HepG2 (cell line): ENCODE measurements around the gene CENPO. TPM values are rescaled to one million over a fixed set of nuclear protein-coding genes. Genes with fewer than 3 reads are reported as not detected.

Experiments used
- ATAC-seq: fragments of 200-7000 bp; cut with Tn5 transposase; 3 replicates; pipeline ENCODE4 v1.9.1; 2020; ENCODE audit warnings: mild to moderate bottlenecking, moderate library complexity
- BruUV-seq: library from RNA; stranded (reverse); fragments of 400-500 nt; replicated peaks from 2 replicates; lab custom pipeline; 2021; lab: Mats Ljungman, UMichigan
- CTCF ChIA-PET: fragments of 300-600 bp; formaldehyde crosslinking; extraction: SDS; loops from one replicate; lab custom pipeline; 2021; ENCODE audit warnings: low total read pairs, inconsistent platforms, low intra/inter-chr PET ratio; lab: Yijun Ruan, JAX
- POLR2A ChIA-PET: fragments of 350-600 bp; sonication (Branson Sonifier 250); formaldehyde crosslinking; loops from one replicate; lab custom pipeline; 2020; ENCODE audit warnings: antibody characterized with exemption, inconsistent platforms; lab: Yijun Ruan, JAX
- DNase-seq: peaks from one replicate; pipeline ENCODE4 v3.0.0-alpha.2; 2015; ENCODE audit warnings: low spot score
- FAIRE-seq: peaks from 3 replicates; lab custom pipeline; 2011; peaks lifted over from hg19 to GRCh38; lab: Jason Lieb, UNC
- H2AFZ ChIP-seq: one replicate; pipeline ENCODE4 v1.6.1; 2011; ENCODE audit warnings: low read length, inconsistent platforms
- H3K27ac ChIP-seq: fragments of 300-600 bp; 3 replicates; pipeline ENCODE4 v1.8.0; 2011; ENCODE audit warnings: mixed run types, mild to moderate bottlenecking, mixed read lengths, low read length, inconsistent platforms; ENCODE audit not compliant: insufficient read depth; ENCODE audit errors: extremely low read length
- H3K27me3 ChIP-seq, 2 experiments: fragments of 200-600 bp in 1 of 2; 2 replicates in 1 of 2; 3 replicates in 1 of 2; pipeline versions ENCODE4 v1.6.0 to v1.8.0; 2011; ENCODE audit warnings: low read length in 2 of 2, mild to moderate bottlenecking in 2 of 2, moderate library complexity in 2 of 2, inconsistent platforms in 1 of 2; ENCODE audit not compliant: insufficient read depth in 2 of 2, control insufficient read depth in 1 of 2
- H3K36me3 ChIP-seq, 2 experiments: fragments of 200-600 bp in 1 of 2; replicated peaks in 1 of 2; 2 replicates in 1 of 2; 3 replicates in 1 of 2; pipeline versions ENCODE4 v1.5.1 to v1.8.0; 2011; ENCODE audit warnings: low read length in 2 of 2, inconsistent platforms in 1 of 2; ENCODE audit not compliant: insufficient read depth in 2 of 2, control insufficient read depth in 1 of 2
- H3K4me1 ChIP-seq: 2 replicates; pipeline ENCODE4 v1.5.1; 2012; ENCODE audit warnings: low read length, inconsistent platforms; ENCODE audit not compliant: insufficient read depth
- H3K4me2 ChIP-seq: 2 replicates; pipeline ENCODE4 v1.6.0; 2011; ENCODE audit warnings: low read depth, low read length, inconsistent platforms
- H3K4me3 ChIP-seq, 3 experiments: fragments of 200-600 bp in 1 of 3; sonication (generic), shearing (Covaris generic) in 1 of 3; replicated peaks in 1 of 3; 2 replicates each; pipeline ENCODE4 v1.5.1; 2011 to 2016; ENCODE audit warnings: low read length in 3 of 3, inconsistent platforms in 2 of 3, low read depth in 2 of 3, mild to moderate bottlenecking in 2 of 3, control low read depth in 1 of 3, mixed read lengths in 1 of 3; ENCODE audit not compliant: insufficient read depth in 1 of 3
- H3K79me2 ChIP-seq: one replicate; pipeline ENCODE4 v1.6.1; 2011; ENCODE audit warnings: low read length, inconsistent platforms; ENCODE audit not compliant: insufficient read depth
- H3K9ac ChIP-seq: 2 replicates; pipeline ENCODE4 v1.6.0; 2011; ENCODE audit warnings: mild to moderate bottlenecking, low read depth, low read length, inconsistent platforms; ENCODE audit not compliant: insufficient read depth
- H3K9me3 ChIP-seq: 2 replicates; pipeline ENCODE4 v1.5.1; 2012; ENCODE audit warnings: mild to moderate bottlenecking, low read length
- H4K20me1 ChIP-seq: 2 replicates; pipeline ENCODE4 v1.6.0; 2011; ENCODE audit warnings: inconsistent platforms, mild to moderate bottlenecking, low read length, moderate library complexity; ENCODE audit not compliant: insufficient read depth
- ADNP ChIP-seq: sonication (generic); formaldehyde crosslinking; IDR thresholded peaks from 2 replicates; pipeline ENCODE4 v1.4.0; 2020; ENCODE audit warnings: missing genetic modification reagents
- FIP1L1 ChIP-seq: fragments of 200-400 bp; formaldehyde crosslinking; IDR thresholded peaks from 2 replicates; pipeline ENCODE4 v1.6.1; 2018; ENCODE audit warnings: low read depth, mild to moderate bottlenecking, low read length, moderate library complexity, borderline replicate concordance; ENCODE audit not compliant: insufficient read depth
- FOXK1 ChIP-seq: sonication (generic); formaldehyde crosslinking; IDR thresholded peaks from 2 replicates; pipeline ENCODE4 v1.4.0; 2020; ENCODE audit warnings: low read depth, missing genetic modification reagents, borderline replicate concordance
- HES4 ChIP-seq: sonication (generic); formaldehyde crosslinking; IDR thresholded peaks from 2 replicates; pipeline ENCODE4 v1.9.0; 2021; ENCODE audit warnings: mild to moderate bottlenecking, missing genetic modification reagents, borderline replicate concordance
- MTF1 ChIP-seq: sonication (generic); formaldehyde crosslinking; IDR thresholded peaks from 2 replicates; pipeline ENCODE4 v1.5.0; 2020; ENCODE audit warnings: missing genetic modification reagents
- NFKBIZ ChIP-seq: IDR thresholded peaks from 2 replicates; pipeline ENCODE4 v1.6.1; 2018; ENCODE audit warnings: missing genetic modification reagents, missing compliant biosample characterization
- NR2C2 ChIP-seq: sonication (generic); formaldehyde crosslinking; IDR thresholded peaks from 2 replicates; pipeline ENCODE4 v1.4.0; 2020; ENCODE audit warnings: missing genetic modification reagents, mild to moderate bottlenecking, moderate library complexity, borderline replicate concordance
- PHF21A ChIP-seq: sonication (generic); formaldehyde crosslinking; IDR thresholded peaks from 2 replicates; pipeline ENCODE4 v1.5.0; 2020; ENCODE audit warnings: mild to moderate bottlenecking, missing genetic modification reagents
- POLR2G ChIP-seq: fragments of 200-400 bp; formaldehyde crosslinking; IDR thresholded peaks from 2 replicates; pipeline ENCODE4 v1.6.1; 2018; ENCODE audit warnings: mild to moderate bottlenecking, low read depth, low read length, moderate library complexity
- ZNF232 ChIP-seq: sonication (generic); formaldehyde crosslinking; IDR thresholded peaks from 2 replicates; pipeline ENCODE4 v1.4.0; 2020; ENCODE audit warnings: missing genetic modification reagents, borderline replicate concordance
- ZNF615 ChIP-seq: sonication (generic); formaldehyde crosslinking; IDR thresholded peaks from 2 replicates; pipeline ENCODE4 v1.5.0; 2020; ENCODE audit warnings: mild to moderate bottlenecking, missing genetic modification reagents, borderline replicate concordance
- ZNF776 ChIP-seq: sonication (generic); formaldehyde crosslinking; IDR thresholded peaks from 2 replicates; pipeline ENCODE4 v1.4.0; 2020; ENCODE audit warnings: mild to moderate bottlenecking, missing genetic modification reagents
- WGBS: methylation state at CpG from one replicate; pipeline ENCODE4 v1.1.6; 2017; ENCODE audit warnings: low lambda C conversion rate; 5-methylcytosine and 5-hydroxymethylcytosine counted together
- in situ Hi-C: cut with HindIII; loops from 2 replicates; pipeline ENCODE4 v1.10.0; 2017; ENCODE audit warnings: low pct_unique_long_range_greater_than_20kb; ENCODE audit not compliant: extremely low pct_ligation_motif_present
- intact Hi-C: fragments of 100-400 bp; cut with micrococcal nuclease; formaldehyde crosslinking; loops from one replicate; pipeline ENCODE4 v1.10.0; 2022; ENCODE audit not compliant: unreplicated experiment
- polyA plus RNA-seq, 8 experiments: library from polyadenylated mRNA; depleted of rRNA in 3 of 8; stranded (reverse) in 7 of 8; unstranded in 1 of 8; fragments of >200 nt; fragmentation: Illumina TruSeq in 4 of 8; extraction: Trizol in 4 of 8; gene quantifications; 2 replicates each; pipeline versions ENCODE4 v1.2.1 to v1.2.3, GENCODE V29; 2011 to 2016; ENCODE audit warnings: low read depth in 4 of 8, missing spikeins in 1 of 8, mixed read lengths in 1 of 8; ENCODE audit not compliant: insufficient read depth in 1 of 8
- total RNA-seq, 5 experiments: library from RNA; depleted of rRNA; stranded (reverse); fragments of >200 nt; fragmentation: Illumina TruSeq; extraction: Trizol; gene quantifications; 2 replicates each; pipeline ENCODE4 v1.2.3, GENCODE V29; 2016; ENCODE audit warnings: low read depth in 1 of 5
- TF ChIP-seq, protein P1 (sequence below): sonication (generic); formaldehyde crosslinking; IDR thresholded peaks from 2 replicates; pipeline ENCODE4 v1.4.0; 2020; ENCODE audit warnings: missing genetic modification reagents
- TF ChIP-seq, protein P2 (sequence below): sonication (generic); formaldehyde crosslinking; IDR thresholded peaks from 2 replicates; pipeline ENCODE4 v1.8.0; 2022; ENCODE audit warnings: mild to moderate bottlenecking, missing genetic modification reagents
- TF ChIP-seq, protein P3 (sequence below): sonication (generic); formaldehyde crosslinking; IDR thresholded peaks from 2 replicates; pipeline ENCODE4 v1.5.1; 2020; ENCODE audit warnings: missing genetic modification reagents, mild to moderate bottlenecking, borderline replicate concordance
- TF ChIP-seq, protein P4 (sequence below): sonication (generic); formaldehyde crosslinking; IDR thresholded peaks from 2 replicates; pipeline ENCODE4 v1.4.0; 2020; ENCODE audit warnings: mild to moderate bottlenecking, missing genetic modification reagents

The CENPO gene
- total and polyA plus RNA-seq, 2 of the 13 experiments (the other 11 are each of a cell fraction or from before 2014, with no cell fraction given) = 19.7 to 35.5 TPM

DNA sequence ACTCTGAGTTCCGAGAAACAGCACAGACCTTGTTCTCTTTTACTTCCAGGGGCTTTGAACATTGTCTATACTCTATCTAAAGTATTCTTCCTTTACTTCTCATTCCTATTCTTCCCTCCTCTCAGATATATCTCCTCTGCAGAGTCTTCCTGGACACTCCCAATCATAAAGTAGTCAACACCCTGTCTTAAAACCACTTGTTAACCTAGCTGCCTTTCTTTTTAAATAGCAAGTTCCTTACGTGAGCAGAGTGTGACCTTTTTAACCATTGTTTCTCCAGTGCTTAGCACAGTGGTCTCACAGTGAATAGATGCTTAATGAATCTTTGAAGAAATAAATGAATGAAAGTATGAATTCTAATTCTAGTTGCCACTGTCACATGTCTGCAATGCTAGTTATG is 47.4 kb upstream of the CENPO start:
- H3K9me3 ChIP-seq = no peaks in the 10 kb centered on the region
- H3K9ac ChIP-seq = no peak overlapping the region
- H3K4me2 ChIP-seq = no peak overlapping the region
- peaks cover 1 to 13% of the 10 kb centered on the region in 2 experiments; a peak in 2 of 5 replicates for H3K36me3 ChIP-seq
- ATAC-seq = no peak
- in situ Hi-C loops = no loop called here
- no peak for DNase-seq
- H4K20me1 ChIP-seq = no peaks in the 10 kb centered on the region
- 98% methylated on average over 2 of the region's 2 CpGs for WGBS
- H3K4me3 ChIP-seq = no peak overlapping the region
- FAIRE-seq = no peak
- ChIA-PET CTCF (no interaction called here), POLR2A (no interaction called here)
- H3K4me1 ChIP-seq = no peaks in the 10 kb centered on the region
- H3K79me2 ChIP-seq = no peaks in the 10 kb centered on the region
- H2AFZ ChIP-seq = no peak overlapping the region
- intact Hi-C loops = no loop called here
- no peaks in the 10 kb centered on the region for H3K27me3 ChIP-seq
- no peak overlapping the region for H3K27ac ChIP-seq
- BruUV-seq = no TSS peak
- TF ChIP-seq, protein P1, sequence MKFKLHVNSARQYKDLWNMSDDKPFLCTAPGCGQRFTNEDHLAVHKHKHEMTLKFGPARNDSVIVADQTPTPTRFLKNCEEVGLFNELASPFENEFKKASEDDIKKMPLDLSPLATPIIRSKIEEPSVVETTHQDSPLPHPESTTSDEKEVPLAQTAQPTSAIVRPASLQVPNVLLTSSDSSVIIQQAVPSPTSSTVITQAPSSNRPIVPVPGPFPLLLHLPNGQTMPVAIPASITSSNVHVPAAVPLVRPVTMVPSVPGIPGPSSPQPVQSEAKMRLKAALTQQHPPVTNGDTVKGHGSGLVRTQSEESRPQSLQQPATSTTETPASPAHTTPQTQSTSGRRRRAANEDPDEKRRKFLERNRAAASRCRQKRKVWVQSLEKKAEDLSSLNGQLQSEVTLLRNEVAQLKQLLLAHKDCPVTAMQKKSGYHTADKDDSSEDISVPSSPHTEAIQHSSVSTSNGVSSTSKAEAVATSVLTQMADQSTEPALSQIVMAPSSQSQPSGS (CRISPR knock-in tag) = no peak
- TF ChIP-seq PHF21A (CRISPR knock-in tag) (no peak), FOXK1 (CRISPR knock-in tag) (no peak), FIP1L1 (no peak), NFKBIZ (CRISPR knock-in tag) (no peak), POLR2G (no peak), NR2C2 (no peak), HES4 (CRISPR knock-in tag) (no peak), MTF1 (no peak), ADNP (CRISPR knock-in tag) (no peak), ZNF776 (CRISPR knock-in tag) (no peak), ZNF232 (CRISPR knock-in tag) (no peak), ZNF615 (CRISPR knock-in tag) (no peak)
- TF ChIP-seq, protein P2, sequence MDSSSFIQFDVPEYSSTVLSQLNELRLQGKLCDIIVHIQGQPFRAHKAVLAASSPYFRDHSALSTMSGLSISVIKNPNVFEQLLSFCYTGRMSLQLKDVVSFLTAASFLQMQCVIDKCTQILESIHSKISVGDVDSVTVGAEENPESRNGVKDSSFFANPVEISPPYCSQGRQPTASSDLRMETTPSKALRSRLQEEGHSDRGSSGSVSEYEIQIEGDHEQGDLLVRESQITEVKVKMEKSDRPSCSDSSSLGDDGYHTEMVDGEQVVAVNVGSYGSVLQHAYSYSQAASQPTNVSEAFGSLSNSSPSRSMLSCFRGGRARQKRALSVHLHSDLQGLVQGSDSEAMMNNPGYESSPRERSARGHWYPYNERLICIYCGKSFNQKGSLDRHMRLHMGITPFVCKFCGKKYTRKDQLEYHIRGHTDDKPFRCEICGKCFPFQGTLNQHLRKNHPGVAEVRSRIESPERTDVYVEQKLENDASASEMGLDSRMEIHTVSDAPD = no peak
- TF ChIP-seq, protein P3, sequence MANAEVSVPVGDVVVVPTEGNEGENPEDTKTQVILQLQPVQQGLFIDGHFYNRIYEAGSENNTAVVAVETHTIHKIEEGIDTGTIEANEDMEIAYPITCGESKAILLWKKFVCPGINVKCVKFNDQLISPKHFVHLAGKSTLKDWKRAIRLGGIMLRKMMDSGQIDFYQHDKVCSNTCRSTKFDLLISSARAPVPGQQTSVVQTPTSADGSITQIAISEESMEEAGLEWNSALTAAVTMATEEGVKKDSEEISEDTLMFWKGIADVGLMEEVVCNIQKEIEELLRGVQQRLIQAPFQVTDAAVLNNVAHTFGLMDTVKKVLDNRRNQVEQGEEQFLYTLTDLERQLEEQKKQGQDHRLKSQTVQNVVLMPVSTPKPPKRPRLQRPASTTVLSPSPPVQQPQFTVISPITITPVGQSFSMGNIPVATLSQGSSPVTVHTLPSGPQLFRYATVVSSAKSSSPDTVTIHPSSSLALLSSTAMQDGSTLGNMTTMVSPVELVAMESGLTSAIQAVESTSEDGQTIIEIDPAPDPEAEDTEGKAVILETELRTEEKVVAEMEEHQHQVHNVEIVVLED = no peak
- TF ChIP-seq, protein P4, sequence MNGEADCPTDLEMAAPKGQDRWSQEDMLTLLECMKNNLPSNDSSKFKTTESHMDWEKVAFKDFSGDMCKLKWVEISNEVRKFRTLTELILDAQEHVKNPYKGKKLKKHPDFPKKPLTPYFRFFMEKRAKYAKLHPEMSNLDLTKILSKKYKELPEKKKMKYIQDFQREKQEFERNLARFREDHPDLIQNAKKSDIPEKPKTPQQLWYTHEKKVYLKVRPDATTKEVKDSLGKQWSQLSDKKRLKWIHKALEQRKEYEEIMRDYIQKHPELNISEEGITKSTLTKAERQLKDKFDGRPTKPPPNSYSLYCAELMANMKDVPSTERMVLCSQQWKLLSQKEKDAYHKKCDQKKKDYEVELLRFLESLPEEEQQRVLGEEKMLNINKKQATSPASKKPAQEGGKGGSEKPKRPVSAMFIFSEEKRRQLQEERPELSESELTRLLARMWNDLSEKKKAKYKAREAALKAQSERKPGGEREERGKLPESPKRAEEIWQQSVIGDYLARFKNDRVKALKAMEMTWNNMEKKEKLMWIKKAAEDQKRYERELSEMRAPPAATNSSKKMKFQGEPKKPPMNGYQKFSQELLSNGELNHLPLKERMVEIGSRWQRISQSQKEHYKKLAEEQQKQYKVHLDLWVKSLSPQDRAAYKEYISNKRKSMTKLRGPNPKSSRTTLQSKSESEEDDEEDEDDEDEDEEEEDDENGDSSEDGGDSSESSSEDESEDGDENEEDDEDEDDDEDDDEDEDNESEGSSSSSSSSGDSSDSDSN (CRISPR knock-in tag) = no peak
